Rectal smooth muscle tissue (tissue), 1 donor: ENCODE results near the gene HDAC8.
"Not testable (repeated sequence)": the region's sequence is repeated elsewhere in the genome, so short reads cannot be mapped to it uniquely, and the experiment has no call there.

ENCODE experiments used
- H3K27ac ChIP-seq: one replicate; pipeline ENCODE4 v1.7.0; 2013; ENCODE audit warnings: low read depth, low read length, inconsistent platforms
- H3K27me3 ChIP-seq: one replicate; pipeline ENCODE4 v1.7.0; 2013; ENCODE audit warnings: low read length; ENCODE audit not compliant: control insufficient read depth, insufficient read depth
- H3K36me3 ChIP-seq: one replicate; pipeline ENCODE4 v1.7.0; 2013; ENCODE audit warnings: low read length; ENCODE audit not compliant: control insufficient read depth, insufficient read depth
- H3K4me1 ChIP-seq: one replicate; pipeline ENCODE4 v1.7.0; 2013; ENCODE audit warnings: low read length; ENCODE audit not compliant: control insufficient read depth, insufficient read depth
- H3K4me3 ChIP-seq: one replicate; pipeline ENCODE4 v1.7.0; 2013; ENCODE audit warnings: low read length
- H3K9ac ChIP-seq: one replicate; pipeline ENCODE4 v1.7.0; 2013; ENCODE audit warnings: low read length

The HDAC8 gene

DNA sequence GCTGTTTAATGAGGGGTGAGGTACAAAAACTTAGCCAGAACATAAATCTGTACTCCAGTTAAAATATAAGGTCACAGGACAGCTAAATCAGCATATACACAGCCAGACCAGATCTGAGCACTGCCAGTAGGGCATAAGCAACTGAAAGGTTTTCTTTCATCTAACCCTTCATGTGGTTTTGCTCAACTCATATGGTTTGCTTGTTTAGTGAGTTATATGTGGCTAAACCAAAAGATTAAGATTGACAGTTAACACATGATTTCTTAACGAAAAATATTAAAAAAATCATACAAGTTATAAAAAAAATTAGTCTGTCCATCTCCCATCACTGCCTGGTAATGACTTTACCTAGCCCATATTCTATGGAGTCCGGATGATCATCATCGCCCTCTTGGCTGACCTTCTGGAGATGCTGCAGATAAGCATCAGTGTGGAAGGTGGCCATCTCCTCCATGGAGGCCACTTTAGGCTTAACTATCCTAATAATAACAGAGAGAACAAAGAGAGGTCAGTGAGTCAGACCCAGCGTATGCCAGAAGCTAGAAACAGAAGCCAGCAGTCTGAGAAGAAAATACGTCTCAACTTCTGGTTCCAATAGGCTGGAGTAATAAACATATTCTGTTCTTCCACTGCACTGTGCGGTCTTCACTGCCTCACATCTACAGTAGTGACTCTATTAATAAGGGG is 4.1 kb downstream of the HDAC8 start:
- Histone ChIP-seq H3K36me3 (no peaks in the 10 kb centered on the region), H3K27ac (no peak overlapping the region), H3K27me3 (no peaks in the 10 kb centered on the region), H3K4me3 (no peak overlapping the region), H3K9ac (no peak overlapping the region), H3K4me1 (no peaks in the 10 kb centered on the region)

DNA sequence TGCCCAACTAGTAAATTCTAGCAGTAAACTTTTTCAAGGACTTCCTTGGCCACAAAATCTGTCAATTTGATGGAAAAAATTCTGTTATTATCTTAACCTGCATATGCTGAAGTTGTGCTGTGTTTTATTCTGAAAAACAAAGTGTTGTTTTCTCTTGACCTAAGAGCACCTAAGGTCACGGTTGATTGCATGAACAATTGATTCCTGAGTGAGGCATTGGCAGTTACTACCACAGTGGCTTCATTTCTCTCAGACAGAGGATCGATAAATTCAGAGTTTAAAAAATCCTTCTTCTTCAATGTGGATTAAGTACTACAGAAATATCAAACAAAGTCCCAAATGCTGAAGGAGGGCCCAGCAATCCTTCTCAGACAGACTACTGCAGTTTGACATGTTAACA is 6.2 kb downstream of the HDAC8 start:
- H3K4me1 ChIP-seq, result no peaks in the 10 kb centered on the region
- no peaks in the 10 kb centered on the region for H3K36me3 ChIP-seq
- H3K4me3 ChIP-seq, result no peak overlapping the region
- H3K27me3 ChIP-seq, result no peaks in the 10 kb centered on the region
- no peak overlapping the region for H3K9ac ChIP-seq
- no peak overlapping the region for H3K27ac ChIP-seq

DNA sequence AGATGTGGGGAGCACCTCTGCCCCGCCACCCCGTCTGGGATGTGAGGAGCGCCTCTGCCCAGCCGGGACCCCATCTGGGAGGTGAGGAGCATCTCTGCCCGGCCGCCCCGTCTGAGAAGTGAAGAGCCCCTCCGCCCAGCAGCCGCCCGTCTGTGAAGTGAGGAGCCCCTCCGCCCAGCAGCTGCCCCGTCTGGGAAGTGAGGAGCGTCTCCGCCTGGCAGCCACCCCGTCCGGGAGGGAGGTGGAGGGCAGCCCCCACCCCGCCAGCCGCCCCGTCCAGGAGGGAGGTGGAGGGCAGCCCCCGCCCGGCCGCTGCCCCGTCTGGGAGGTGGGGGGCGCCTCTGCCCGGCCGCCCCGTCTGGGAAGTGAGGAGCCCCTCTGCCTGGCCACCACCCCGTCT is 13.0 kb downstream of the HDAC8 start:
- H3K27me3 ChIP-seq, H3K4me1 ChIP-seq, H3K9ac ChIP-seq, H3K36me3 ChIP-seq, H3K4me3 ChIP-seq, H3K27ac ChIP-seq: not testable (repeated sequence)

DNA sequence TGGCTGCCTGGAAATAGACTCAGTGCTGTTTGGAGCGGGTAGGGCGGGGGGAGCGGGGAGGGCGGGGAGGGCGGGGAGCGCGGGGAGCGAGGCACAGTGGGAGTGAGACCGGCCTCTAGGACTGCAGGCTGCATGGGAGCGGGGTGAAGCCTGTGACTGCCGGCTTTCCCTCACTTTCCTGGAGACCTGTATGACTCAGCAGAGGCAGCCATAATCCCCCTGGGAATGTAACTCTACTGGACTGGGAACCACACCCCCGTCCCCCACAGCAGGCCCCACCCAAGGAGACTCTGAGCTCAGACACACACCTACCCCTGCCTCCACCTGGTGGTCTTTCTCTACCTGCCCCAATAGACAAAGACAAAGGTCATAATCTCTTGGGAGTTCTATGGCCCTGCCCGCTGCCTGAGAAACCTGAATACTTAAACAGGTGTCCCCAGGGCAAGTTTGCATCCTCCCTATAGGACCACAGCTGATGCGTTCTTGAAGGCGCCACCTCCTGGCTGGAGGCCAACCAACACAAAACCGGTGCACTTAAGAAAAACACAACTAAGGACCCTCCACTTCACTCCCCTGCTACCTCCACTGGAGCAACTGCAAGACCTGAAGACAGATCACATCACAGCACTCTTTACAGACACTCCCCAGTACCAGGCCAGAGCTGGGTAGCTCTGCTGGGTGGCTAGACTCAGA is 18.0 kb downstream of the HDAC8 start:
- Histone ChIP-seq H3K27ac (no peak overlapping the region), H3K4me1 (no peaks in the 10 kb centered on the region), H3K9ac (no peak overlapping the region), H3K36me3 (no peaks in the 10 kb centered on the region), H3K4me3 (no peak overlapping the region), H3K27me3 (no peaks in the 10 kb centered on the region)

DNA sequence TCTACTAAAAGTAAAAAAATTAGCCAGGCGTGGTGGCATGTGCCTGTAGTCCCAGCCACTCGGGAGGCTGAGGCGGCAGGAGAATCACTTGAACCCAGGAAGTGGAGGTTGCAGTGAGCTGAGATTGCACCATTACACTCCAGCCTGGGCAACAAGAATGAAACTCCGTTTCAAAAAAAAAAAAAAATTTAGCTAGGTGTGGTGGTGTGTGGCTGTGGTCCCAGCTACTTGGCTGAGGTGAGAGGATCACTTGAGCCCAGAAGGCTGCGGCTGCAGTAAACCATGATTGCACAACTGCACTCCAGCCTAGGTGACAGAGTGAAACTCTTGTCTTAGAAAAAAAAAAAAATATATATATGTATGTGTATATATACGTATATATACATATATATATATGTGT is 20.2 kb downstream of the HDAC8 start:
- H3K9ac ChIP-seq, H3K4me3 ChIP-seq, H3K36me3 ChIP-seq, H3K27me3 ChIP-seq, H3K4me1 ChIP-seq, H3K27ac ChIP-seq: not testable (repeated sequence)

DNA sequence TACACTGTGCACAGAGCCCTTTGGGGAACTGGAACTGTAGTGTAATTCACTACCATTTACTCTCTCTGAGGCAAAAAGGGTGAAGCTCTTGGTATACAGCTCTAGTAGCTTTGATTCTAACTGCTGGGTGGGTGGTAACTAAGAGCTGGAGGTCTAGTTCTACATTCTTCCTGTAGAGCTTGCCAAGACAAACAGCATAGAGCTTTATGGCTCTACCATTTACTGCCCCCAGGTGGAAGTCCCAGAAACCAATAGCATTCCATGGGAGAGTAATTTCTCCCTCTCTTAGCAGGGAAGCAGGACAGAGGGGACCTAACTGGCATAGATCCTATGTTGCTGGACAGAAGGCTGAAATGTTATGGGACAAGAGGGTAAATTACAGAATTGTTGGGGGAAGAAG is 26.7 kb downstream of the HDAC8 start:
- Histone ChIP-seq H3K4me1 (no peaks in the 10 kb centered on the region), H3K9ac (no peak overlapping the region), H3K4me3 (no peak overlapping the region), H3K27me3 (no peaks in the 10 kb centered on the region), H3K36me3 (no peaks in the 10 kb centered on the region), H3K27ac (no peak overlapping the region)

DNA sequence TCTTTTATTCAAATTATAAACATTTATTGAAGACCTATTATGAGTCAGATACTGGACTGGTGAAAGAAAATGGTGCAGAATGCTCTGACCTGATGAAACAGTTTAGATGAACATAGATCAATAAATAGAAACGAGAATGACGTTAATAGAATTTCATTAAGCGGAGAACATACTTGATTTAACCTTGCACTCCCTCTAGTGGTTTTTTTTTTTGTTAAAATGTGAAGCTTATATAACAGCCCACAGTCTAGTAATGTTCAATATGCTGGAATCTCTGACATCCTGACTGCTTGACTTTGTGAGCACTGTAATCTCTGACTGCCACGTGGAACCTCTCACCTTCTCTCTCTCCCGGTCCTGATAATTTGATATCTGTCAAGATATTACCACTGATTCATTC is 32.3 kb downstream of the HDAC8 start:
- H3K36me3 ChIP-seq, result no peaks in the 10 kb centered on the region
- no peak overlapping the region for H3K9ac ChIP-seq
- H3K4me3 ChIP-seq, result no peak overlapping the region
- no peaks in the 10 kb centered on the region for H3K27me3 ChIP-seq
- no peak overlapping the region for H3K27ac ChIP-seq
- H3K4me1 ChIP-seq, result peaks cover 7% of the 10 kb centered on the region

DNA sequence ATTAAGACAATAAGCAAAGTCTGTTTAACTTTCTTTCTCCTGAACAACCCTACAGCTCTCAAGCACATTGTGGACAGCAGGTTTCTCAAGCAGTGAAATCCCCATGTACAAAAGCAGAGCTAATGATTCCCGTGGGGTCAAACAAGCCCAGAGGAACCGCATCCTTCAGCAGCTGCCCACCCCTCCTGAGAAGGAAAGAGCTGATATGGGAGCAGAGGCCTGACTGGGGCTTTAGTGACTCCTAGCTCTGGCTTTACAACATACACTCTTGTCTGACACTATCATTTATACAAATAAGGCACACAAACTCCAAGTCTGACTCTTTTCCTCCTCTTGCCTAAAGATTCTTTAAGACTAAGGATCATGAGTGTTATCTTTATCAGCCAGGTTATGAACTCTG is 32.8 kb downstream of the HDAC8 start:
- Histone ChIP-seq H3K27ac (no peak overlapping the region), H3K27me3 (no peaks in the 10 kb centered on the region), H3K4me1 (peaks cover 7% of the 10 kb centered on the region), H3K36me3 (no peaks in the 10 kb centered on the region), H3K4me3 (no peak overlapping the region), H3K9ac (no peak overlapping the region)

DNA sequence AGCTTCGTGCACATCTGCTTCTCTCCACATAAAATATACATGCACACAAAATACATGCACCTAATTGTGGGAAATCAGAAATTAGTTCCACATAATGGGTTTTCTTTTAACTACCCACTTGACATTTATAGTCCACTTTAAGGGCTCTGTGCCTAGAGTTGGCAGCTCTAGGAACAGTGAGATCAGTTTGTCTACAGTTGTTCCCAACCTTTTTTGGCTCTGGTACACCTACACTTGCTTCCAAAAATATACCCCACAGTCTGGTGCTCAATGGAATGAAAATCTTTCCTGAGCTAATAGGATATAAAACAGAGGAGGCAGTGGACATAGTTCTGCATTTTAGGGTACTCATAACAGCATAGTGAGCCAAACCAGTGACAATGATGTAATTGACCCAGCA is 36.1 kb downstream of the HDAC8 start:
- H3K27ac ChIP-seq, result peak overlapping the region; percentile 49
- no peak overlapping the region for H3K9ac ChIP-seq
- no peak overlapping the region for H3K4me3 ChIP-seq
- H3K27me3 ChIP-seq, result no peaks in the 10 kb centered on the region
- H3K36me3 ChIP-seq, result no peaks in the 10 kb centered on the region
- peaks cover 7% of the 10 kb centered on the region for H3K4me1 ChIP-seq

DNA sequence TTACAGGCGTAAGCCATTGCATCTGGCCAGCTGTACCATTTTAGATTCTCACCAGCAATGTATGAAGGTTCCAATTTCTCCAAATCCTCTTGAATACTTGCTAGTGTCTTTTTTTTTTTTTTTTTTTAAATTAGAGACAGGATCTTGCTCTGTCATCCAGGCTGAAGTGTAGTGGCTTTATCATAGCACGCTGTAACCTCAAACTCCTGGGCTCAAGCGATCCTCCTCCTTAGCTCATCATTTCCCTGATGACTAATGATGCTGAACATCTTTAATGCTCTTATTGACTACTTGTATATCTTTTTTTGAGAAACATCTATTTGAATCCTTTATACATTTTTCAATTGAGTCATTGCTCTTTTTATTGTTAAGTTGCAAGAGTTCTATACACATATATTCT is 40.3 kb downstream of the HDAC8 start:
- Histone ChIP-seq H3K36me3 (no peaks in the 10 kb centered on the region), H3K4me1 (peaks cover 5% of the 10 kb centered on the region), H3K27ac (no peak overlapping the region), H3K9ac (no peak overlapping the region), H3K27me3 (no peaks in the 10 kb centered on the region), H3K4me3 (no peak overlapping the region)

DNA sequence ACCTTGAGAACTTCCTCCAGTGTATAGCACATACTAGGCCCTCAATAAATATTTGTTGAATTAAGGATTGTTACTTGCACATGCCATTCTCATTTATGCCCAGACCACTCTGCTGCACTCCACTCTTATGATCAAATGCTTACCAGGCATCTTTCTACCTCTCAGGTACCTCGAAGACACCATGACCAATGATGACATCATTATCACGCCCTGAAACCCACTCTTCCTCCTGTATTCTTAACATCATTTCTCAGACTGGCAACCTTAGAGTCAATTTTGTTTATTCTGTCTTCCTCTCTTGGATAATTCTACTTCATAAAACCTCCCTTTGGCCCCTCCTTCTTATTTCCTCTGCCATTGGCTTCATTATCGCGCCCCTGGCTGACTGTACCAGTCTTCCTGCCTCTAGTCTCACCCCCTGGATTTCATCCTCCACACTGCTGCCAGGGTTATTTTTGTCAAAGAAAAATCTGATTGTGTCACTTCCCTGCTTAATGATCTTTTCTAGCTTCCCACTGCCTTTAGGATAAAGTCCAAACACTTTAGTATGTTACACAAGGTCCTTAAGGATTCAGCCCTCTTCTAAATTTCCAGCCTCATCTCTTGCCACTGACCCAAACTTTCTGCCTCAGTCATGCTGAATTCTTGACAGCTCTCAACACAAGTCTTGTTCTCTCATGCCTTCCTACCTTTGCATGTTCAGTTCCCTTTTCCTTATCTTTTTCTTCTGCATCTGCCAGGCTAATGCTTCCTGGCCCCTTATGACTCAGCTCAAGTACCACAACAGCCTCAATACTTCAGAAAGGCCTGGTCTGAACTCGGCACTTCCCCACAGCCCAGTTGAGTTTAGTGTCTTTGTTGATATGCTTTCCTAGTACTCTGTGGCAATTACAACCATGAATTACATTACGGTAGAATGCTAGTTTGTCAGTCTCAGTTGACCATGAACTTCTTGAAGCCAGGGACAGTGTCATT is 45.8 kb downstream of the HDAC8 start:
- H3K4me3 ChIP-seq, result no peak overlapping the region
- no peaks in the 10 kb centered on the region for H3K36me3 ChIP-seq
- H3K27me3 ChIP-seq, result no peaks in the 10 kb centered on the region
- no peak overlapping the region for H3K27ac ChIP-seq
- no peaks in the 10 kb centered on the region for H3K4me1 ChIP-seq
- H3K9ac ChIP-seq, result no peak overlapping the region

DNA sequence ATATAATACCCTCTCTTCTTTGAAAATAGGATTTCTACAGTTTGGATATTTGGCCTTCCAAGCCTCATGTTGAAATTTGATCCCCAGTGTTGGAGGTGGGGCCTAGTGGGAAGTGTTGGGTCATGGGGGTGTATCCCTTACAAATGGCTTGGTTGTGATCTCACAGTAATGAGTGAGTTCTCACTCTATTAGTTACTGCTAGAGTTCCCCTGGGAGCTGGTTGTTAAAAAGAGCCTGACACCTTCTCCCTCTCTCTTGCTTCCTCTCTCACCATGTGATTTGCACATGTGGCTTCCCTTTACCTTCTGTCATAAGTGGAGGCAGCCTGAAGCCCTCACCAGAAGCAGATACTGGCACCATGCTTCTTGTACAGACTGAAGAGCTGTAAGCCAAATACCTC is 73.9 kb downstream of the HDAC8 start:
- Histone ChIP-seq H3K4me3 (no peak overlapping the region), H3K27me3 (peaks cover 3% of the 10 kb centered on the region), H3K4me1 (no peaks in the 10 kb centered on the region), H3K9ac (no peak overlapping the region), H3K27ac (no peak overlapping the region), H3K36me3 (no peaks in the 10 kb centered on the region)
